Measurements from ENCODE around the gene NAB2.
A peak's percentile ranks its signal among the peaks of the same experiment; 100 is the strongest.
"Not testable (repeated sequence)": the region's sequence is repeated elsewhere in the genome, so short reads cannot be mapped to it uniquely, and the experiment has no call there.

The NAB2 gene

DNA sequence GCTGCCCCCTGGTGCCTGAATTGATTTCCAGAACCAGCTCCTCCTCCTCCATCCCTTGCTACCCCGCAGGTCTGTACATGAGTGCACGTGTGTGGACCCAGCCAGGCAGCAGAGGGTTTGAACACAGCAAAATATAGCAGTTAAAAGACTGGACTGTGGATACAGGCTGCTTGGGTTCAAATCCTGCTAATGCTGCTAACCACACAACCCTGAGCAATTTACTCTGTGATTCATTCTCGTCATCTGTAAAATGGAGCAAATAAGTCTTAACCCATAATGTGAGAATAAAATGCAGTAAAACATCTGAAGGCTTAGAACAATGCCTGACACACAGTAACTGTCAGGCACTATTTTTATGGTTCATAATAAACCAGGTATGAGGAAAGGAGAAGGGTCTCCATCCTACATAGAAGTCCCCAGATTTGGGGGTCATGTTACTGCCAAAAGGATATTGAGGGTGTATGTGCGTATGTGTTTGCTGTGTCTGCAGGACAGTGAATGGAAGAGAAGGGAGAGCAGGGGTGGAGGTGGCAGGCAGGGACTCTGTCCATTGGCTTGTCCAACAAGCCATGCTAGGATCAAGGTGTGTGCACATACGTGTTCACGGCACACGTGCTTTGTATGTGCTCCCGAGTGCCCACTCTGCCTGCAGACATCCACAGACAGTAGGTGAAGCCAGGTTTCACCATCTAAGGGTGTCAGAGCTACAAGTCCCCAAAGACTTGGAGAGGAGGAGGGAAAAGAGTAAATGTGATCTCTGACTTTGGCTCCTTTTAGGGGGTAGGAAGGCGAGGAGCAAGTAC is 23.8 kb downstream of the NAB2 start:
- DNase-seq: no peak

DNA sequence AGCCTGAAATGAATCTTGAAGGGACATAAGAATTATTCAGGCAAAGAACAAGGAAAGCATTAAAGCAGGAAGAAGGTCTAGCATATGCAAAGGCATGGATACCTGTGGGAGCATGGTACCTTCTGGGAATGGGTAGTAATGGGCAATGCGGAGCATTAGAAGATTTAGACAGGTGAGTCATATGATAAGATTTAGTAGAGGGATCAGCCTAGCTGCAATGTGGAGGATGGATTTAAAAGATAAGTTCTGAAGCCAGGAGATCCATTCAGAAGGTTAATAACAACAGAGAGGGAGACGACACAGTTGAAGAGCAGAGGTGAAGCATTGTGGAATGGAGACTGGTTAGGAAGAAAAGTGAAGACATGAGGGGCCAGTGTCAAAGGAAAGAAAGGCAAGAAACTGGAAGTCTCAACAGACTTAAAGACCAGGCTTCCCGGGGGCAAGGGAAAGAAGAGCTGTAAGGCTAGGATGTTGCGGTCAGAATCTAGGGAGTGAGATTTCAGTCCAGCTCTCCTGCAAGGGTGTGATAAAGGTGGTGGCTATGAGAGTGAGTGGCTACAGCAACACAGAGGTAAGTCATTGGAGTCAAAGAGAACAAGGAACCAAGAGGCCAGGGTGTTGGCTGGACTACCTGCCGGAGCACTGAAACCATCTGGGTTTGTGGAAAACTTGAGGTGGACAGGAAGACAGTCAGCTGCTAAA is 27.8 kb downstream of the NAB2 start:
- no peak for DNase-seq

DNA sequence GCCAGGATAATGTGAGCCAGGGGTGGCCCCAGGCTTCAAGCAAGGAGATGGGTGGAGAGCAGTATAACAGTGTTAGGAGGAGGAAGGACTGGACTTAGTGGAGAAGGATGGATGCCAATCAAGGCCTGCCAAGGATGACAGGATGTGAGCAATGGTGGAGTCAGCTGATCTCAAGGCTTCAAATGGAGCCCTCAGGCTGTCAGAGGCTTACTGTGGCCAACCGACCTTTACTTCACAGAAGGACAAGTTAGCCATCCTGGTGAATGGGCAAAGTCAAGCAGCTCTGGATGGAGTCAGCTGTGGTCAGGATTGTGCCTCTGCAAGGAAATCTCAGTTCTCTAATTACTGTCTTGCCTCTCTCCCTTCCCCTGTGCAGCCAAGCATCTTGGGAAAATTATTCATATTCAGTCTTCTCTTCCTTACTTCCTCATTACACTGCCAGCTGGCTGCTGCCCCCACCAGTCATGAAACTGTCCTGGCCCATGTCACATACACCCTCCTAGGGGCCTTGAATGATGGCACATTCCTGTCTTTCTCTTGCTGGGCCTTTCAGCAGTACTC is 29.9 kb downstream of the NAB2 start:
- DNase-seq: no peak

DNA sequence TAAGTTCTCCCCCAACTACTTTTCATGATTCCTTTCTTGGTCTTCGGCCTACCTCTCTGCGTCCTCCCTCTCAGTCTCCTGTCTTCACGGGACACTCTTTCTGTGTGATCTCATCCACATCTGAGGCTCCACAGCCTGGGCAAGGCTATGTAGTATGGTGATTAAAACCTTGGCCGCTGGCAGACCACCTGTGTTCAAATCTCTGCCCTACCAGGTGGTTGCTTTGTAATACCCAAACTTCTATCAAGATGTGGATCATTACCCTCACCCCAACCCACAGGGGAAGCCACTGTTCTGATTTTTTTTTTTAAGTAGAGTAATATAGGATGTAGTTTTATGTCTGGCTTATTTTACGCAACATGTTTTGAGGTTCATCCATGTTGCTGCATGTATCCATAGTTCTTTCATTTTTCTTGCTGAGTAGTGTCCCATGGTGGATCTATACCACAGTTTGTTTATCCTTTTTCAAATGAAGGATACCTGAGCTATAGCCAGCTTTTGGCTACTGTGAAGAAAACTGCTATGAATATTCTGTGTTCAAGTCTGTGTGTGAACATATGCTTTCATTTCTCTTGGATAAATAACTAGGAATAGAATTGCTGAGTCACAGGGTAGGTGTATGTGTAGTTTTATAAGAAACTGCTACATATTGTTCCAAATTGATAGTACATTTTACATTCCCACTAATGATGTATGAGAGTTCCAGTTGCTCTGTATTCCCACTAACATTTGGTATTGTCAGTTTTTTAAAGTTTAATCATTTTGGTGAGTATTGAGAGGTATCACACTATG is 30.6 kb downstream of the NAB2 start:
- no peak for DNase-seq

DNA sequence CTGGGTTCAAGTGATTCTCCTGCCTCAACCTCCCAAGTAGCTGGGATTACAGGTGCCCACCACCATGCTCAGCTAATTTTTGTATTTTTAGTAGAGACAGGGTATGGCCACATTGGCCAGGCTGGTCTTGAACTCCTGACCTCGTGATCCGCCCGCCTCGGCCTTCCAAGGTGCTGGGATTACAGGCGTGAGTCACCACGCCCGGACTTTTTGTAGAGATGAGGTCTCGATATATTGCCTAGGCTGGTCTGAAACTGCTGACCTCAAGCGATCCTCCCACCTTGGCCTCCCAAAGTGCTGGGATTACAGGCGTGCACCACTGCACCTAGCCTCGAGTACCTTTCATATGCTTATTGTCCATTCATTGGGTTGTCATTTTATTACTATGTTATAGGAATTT is 31.8 kb downstream of the NAB2 start:
- not testable (repeated sequence) for DNase-seq

DNA sequence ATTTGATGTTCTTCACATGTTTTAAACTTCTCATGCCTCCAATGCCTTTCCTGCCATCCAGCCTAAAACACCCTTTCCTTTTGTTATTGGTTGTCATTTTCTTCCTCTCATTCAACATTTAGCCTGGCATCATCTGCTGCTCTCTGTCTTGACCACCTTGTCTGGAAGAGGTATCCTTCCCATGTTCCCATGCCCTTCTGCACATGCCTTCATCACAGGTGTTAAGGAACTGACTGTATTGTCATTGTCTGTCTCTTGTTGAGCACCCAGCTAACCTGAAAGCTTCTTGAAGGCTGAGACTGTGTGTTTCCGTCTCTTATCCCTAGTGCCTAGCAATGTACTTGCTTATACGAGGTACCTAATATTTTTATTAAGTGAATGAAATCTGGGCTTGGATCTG is 34.9 kb downstream of the NAB2 start:
- no peak for DNase-seq

DNA sequence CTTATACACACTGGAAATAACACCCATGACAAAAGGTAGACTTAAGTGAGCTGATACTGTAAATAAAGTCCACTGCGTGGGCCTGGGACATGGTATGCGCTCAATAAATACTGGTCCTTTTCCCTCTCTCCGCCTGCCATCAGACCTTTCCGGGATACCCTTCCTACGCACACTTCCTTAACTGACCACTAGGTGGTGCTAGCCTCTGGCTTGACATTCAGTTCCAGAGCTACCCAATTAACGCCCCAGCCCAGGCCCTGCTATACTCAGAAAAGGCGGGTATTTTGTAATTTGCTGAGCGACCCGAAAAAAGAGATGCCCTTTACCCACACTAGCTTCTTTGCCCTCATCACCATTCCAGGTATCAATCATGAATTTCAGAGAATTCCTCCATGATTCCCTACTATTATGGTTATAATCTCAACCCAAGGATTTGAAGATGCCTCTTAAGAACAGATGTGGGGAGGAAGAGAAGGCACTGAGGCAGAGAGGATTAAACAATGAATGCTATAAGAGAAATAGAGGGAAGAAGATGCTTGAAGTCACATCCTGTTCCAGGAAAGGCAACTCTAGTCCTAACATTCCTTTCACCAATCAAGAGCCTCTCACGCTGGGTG is 35.5 kb downstream of the NAB2 start:
- peak; percentile 84 for DNase-seq

DNA sequence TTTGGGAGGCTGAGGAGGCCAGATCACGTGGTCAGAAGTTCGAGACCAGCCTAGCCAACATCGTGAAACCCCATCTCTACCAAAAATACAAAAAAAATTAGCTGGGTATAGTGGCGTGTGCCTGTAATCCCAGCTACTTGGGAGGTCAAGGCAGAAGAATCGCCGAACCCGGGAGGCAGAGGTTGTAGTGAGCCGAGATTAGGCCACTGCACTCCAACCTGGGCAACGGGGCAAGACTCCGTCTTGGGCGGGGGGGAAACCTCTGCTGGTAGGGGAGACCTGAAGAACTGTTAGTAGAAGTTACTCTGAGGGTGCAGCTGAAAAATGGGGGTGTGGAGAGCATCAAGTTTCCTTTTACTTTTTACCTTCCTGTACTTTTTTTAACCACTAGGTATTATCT is 37.1 kb downstream of the NAB2 start:
- DNase-seq: no peak

DNA sequence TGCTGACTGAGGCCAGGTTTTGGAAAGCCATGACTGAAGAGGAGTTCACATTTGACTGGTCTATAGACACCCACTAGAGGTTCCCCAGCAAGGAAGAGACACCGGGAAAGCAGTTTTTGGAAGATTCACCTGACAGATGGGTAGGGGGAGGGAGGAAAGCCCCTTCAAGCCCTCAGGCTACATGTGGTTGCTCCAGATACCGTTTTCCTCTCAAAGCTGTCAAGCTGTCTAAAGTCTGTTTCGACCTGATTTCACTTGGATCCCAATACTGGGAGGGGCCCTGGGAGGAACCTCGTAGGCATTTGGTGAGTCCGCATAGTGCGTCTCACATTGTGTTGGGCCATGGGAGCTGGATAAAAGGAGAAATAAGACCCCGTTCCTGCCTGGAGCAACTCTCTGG is 37.6 kb downstream of the NAB2 start:
- DNase-seq: no peak

DNA sequence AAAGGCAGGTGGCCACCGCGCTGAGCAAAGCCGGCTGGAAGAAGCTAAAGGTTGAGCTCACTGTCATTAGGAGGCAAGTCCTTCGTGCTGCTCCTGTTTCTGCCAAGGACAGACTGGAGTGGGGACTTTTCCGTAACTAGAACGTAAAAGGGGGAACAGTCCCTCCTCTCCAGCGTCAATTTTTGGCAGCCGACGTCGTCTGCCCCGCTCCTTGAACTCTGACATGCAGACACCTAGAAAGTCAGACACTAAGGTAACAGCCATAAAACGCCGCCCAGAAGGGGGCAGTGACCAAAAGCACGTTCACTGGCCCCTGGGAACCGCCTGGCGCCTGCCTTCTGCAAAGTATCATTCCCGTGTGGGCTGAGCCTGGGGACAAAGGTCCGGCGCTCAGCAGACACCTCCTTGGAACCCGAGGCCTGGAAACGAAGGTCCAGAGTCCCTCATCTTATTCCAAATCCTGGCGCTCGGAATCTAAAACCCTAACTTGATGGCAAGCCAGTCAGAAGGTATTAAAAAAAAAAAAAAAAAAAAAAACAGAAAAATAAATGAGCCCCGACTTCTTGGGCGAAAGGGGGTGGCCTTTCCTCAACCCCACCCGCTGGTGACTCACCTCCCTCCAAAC is 38.3 kb downstream of the NAB2 start:
- peak; percentile 30 for DNase-seq

DNA sequence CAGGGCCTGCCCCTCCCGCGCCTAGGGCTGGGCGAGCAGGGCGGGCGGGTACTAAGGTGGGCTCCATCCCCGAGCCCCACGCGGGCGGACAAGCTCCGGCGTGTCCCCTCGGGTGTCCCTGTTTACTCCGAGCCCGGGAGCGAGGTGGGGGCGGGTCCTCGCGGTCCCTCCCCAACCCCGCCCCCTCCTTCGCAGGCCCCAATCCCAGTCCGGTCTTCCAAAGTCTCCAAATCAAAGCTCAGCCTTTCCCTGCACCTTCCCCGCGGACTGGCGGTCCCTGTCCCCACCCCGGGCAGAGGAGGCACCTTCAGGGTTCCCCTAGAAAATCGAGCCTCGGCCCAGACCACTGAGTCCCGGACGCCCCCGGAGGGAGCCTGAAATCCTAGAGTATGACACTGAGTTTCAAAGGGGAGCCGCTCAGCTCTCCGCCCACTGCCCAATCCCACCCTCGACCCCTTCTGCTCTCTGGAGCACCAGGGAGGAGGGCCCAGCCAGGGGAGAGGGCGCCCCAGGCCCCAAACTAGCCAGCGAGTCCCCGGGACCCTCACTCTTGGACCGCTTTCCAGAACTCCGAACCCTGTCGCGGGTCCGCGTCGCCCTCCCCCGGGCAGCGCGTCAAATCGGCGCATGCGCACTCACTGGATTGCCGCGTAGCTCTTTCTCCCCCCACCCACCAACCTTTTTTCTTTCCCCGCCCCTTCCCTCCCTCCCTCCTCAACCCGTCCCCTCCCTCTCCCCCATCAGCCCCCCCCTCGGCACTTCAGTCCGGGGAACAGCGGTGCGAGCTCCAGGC is 39.0 kb downstream of the NAB2 start, which contains the start of gene LRP1:
Gene LRP1 (plus strand): TSS at position 758 of the 793 bp plus-strand sequence. CDS start 482 bp downstream, outside the sequence.
- DNase-seq: peak; percentile 83

DNA sequence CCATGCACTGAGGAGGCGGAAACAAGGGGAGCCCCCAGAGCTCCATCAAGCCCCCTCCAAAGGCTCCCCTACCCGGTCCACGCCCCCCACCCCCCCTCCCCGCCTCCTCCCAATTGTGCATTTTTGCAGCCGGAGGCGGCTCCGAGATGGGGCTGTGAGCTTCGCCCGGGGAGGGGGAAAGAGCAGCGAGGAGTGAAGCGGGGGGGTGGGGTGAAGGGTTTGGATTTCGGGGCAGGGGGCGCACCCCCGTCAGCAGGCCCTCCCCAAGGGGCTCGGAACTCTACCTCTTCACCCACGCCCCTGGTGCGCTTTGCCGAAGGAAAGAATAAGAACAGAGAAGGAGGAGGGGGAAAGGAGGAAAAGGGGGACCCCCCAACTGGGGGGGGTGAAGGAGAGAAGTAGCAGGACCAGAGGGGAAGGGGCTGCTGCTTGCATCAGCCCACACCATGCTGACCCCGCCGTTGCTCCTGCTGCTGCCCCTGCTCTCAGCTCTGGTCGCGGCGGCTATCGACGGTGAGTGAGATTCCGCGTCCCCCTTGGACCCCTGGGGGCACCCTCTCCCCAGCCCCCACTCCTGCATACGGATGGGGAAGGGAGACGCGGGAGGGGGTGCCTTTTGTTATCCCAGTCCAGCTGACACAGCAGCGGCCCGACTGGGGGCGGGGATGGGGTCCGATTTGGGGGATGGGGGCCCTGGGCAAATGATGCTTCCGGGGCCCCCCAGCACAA is 39.8 kb downstream of the NAB2 start:
- no peak for DNase-seq

DNA sequence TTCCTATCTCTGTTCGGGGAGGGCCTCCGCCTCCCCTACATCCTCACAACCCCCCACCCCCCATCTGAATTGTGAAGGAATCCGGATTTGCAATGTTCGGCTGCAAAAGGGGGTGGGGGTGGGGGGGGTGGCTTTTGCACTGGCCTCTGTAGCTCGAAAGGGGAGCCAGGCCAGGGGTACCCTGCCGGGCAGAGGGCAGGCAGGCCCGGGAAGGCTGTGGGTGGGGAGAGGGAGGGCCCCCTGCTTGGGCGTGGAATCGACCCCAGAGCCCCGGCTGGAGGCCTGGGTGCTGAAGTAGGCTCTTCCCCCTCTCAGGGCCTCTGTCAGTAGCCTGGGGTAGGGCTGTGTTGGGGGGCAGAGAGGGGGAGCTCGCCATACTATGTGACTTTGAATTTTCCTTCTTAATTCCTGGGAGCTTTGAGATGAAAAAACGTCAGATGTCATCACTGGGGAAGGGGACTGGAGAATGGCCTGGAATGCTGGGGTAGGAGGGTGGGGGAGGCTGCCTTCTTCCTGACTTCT is 40.5 kb downstream of the NAB2 start:
- no peak for DNase-seq

DNA sequence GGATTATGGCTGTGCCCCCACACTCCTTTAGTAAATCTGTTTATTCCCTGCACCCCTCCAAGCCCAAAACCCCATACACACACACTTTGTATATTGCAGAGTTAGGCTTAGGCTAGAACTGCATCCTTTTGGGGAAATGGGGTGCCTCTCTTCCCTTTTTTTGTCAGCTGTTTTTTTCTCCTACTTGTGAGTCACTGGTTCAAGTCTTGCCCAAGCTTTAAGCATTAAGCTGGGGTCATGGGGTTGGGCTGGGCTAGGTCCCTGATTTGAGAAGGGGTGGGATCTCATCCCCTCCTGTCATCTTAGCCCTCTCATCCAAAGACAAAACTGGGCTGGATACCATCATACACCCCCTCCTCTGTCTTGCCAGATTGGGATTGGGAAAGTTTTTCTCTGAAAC is 41.0 kb downstream of the NAB2 start:
- DNase-seq: no peak

DNA sequence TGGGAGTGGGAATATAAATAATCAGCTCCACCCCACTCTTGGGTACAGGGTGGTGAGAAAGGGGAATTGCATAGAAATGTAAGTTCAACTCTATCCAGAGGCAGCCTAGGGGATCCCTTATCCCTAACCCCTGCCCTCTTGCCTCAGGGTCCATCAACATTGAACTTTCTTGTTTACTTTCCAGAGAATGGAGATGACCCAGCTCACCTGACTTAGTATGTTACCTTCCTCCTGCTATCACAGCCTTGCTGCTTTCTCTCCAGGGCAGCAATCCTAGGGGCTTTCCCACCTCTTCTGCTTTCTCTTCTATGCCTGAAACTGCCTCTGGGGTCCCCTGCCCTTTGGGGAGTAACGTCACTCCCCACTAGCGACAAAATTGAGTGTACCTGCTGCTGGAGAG is 42.0 kb downstream of the NAB2 start:
- DNase-seq: no peak

DNA sequence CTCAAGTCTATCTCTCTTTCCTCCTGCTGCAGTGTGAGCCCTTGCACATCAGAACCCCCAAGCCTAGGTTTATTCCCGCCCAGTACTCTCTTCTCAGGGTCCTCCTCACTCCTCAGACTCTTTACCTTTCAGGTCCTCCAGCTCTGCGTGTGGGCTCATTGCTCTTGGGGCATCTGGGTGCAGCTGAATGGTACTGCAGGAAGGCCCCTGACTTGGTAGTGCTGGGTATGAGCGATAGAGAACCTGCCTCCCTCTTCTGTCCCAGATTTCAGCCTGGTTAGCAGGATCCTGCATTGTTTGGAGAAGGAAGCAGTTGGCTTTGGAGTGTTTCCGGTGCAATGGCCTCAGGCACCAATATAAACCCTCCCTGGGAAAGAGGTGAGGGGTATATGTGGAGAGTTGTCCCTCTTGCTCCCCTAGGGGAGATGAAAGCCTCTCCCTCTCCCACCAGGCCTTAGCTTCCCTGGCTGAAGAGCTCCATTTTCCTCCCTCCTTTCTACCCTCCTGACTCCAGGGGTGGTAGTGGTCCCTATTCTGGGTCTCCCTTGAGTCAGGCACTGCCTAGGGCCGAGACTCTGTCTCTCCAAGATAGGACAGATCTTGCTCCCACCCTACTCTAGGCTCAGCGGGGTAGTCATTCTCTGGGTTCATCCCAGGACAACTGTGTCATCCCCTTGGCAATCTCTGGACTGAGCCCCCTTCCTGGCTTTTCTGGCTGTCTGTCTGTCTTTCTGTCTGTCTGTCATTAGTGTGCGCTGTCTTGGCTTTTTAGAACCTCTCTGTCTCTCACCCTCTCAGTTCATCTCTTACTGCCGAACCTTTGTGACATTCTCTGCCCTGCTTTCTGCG is 43.2 kb downstream of the NAB2 start:
- DNase-seq: no peak

DNA sequence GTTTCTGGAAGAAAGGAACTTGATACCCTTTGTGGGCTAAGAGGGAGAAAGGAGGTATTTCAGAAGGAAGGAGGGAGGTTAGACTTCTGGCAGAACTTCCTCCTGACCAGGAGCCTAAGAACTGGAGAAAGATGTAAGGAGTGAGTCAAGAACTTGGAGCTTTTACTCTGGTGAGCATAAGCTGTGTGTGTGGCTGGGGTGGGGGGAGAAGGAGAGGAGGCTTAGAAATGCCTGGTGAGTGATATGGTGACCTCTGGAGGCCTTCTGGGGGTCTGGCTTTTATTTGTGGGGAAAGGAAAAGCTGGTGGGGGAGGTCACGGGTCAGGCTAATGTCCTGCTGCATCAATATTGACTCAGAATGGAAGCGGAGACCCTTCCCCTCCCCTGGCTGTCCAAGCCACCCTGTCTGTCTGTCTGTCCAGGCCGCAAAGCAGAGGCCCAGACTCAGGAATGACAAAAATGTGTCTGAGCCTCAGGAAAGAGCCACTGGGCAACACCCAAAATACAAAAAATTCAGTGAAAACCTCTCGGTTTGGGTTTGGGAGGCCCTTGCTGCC is 44.2 kb downstream of the NAB2 start:
- DNase-seq: no peak

DNA sequence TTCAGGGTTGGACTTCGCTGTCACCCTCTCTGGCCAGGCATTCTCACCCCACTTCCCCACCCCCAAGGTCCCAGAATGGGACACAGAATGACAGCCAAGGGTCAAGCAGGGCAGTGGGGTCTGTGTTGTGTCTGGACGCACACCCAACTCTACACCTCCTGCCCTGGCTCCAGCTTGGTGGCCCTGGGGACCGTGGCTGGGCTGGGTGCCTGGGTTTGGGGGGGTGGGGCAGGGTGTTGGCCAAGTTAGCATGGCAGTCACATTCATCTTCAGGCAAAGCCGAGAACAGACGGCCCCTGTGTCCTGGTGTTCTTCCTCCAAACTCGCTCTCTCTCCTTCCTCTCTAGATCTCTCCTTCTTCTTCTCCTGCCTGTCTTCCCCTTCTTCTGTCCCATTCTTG is 45.0 kb downstream of the NAB2 start:
- no peak for DNase-seq

DNA sequence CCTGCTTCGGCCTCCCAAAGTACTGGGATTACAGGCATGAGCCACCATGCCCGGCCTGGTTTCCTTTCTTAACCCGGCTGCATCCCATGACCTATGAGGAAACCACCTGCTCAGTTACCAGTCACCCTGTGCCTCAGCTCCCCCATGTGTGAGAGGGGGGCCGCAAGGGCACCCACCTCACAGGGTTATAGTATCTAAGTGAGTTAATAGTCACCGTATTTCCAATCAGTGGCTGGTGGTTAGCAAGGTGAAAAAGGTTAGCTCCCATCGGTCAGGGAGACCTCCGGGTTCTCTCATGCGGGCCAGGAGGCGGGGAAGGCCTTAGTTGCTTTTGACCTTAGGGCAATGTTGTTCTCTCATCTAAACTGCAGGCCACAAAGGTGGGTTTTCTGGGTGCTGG is 46.0 kb downstream of the NAB2 start:
- no peak for DNase-seq
